ENCODE results near the gene RNF150. TPM values are rescaled to one million over a fixed set of nuclear protein-coding genes. Genes with fewer than 3 reads are reported as not detected.
"Not testable (repeated sequence)": the region's sequence is repeated elsewhere in the genome, so short reads cannot be mapped to it uniquely, and the experiment has no call there.

RNF150 gene
- total RNA-seq, 1 experiment from 2014 or later: 4.0 TPM

DNA sequence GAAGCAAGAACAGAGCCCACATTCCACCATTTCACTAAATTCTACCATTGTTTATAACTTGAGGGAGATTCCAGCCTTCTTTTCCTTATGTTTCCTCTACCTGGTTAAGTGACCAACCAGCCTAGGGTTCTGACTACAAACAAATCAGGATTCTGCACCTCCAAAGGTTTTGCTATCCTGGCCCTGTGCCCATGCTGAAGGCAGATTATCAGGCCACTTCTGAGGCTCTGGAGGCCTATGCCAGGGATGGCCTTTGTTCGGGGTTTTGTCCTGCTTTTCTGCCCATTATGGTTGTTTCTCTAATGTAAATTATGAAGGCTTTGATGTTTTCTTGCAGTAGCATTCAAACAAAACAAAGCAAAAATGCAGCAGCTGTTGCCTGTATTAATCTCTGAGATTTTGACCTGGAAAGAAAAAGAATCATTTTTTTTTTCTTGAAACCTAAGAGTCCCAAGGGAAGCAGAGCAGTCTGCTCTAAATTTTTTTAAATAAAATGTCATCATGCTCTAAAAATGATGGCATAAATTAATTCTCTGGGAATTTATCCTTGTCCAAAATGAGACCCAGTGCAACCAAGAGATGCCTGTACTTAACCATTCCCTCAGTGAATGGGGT is 55.6 kb downstream of the RNF150 start:
- DNase-seq (ENCODE audit: low read depth): no peak

DNA sequence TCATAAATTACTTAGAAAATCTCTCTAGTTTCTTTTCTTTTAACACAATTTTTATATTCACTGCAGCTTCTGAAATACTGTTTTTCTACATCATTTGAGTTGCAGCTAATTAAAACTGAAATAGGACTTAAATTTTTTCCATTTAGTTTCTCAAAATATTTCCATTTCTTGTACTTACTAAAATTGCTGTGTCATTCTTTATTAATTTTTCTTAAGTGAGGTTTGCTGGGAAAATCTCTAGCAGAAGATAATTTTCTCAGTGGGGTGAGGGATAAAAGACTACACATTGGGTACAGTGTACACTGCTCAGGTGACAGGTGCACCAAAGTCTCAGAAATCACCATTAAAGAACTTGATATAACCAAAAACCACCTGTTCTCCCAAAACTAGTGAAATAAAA is 57.7 kb downstream of the RNF150 start:
- no peak for DNase-seq (ENCODE audit: low read depth)

GRCh38 chr4:141074098-141074878 is 59.0 kb downstream of the RNF150 start:
- DNase-seq (ENCODE audit: low read depth): peak; percentile 3

- no peak for DNase-seq (ENCODE audit: low read depth)
These were observed 66.6 kb downstream of the RNF150 start for GRCh38 chr4:141066690-141067089.

- DNase-seq (ENCODE audit: low read depth): no peak
These were observed 67.4 kb downstream of the RNF150 start for GRCh38 chr4:141065872-141066271.

DNA sequence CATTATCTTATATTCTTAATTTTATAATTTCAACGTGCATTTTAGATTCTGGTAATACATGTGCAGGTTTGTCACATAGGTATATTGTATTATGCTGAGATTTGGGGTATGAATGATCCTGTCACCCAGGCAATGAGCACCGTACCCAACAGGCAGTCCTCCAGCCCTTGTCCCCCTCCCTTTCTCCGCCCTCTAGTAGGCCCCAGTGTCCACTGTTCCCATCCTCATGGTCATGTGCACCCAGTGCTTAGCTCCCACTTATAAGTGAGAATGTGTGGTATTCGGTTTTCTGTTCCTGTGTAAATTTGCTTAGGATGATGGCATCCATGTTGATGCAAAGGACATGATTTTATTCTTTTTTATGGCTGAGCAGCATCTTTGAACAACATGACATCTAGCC is 70.6 kb downstream of the RNF150 start:
- DNase-seq (ENCODE audit: low read depth): no peak

- DNase-seq (ENCODE audit: low read depth): peak; percentile 31
These were observed 74.4 kb downstream of the RNF150 start for GRCh38 chr4:141058591-141059512.

- DNase-seq (ENCODE audit: low read depth): no peak
These were observed 75.7 kb downstream of the RNF150 start for GRCh38 chr4:141057582-141057981.

DNA sequence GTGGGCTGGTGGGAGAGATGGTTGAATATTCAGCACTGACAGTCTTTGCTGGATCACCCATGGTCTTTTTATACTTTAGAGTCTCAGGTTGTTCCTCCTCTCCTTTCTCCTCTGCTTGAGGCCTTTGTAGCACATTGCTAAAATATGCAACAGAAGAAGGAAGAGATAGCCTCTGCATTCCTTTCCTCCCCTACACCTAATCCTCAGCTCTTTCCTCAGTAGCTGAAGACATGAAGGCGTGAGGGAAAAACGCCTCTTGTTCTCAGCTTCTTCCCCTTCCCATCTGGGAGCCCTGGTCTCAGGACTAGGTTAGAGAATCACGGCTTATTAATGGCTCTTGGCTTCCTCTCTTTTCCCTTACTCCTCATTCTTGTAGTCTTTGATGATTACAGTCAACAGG is 76.8 kb downstream of the RNF150 start:
- no peak for DNase-seq (ENCODE audit: low read depth)

DNA sequence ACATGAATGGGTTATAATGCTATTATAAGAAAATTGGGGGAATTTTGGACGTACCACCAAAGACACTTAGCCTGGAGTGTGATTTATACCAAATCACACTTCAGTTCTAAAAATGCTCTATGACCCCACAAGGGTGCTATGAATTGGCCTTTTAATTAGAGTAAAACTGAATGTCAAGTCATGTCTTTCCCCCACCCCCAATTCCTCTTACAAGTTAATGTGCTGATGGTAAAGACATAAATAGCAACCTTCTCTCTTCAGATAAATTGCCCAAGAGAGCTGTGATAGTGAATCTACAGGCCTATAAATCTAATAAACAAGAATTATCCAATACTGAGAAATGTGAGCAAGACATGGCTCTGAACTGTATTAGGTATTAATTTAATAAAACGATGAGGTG is 78.8 kb downstream of the RNF150 start:
- DNase-seq (ENCODE audit: low read depth): no peak

GRCh38 chr4:141050999-141051398 is 82.3 kb downstream of the RNF150 start:
- DNase-seq (ENCODE audit: low read depth): not testable (repeated sequence)

DNA sequence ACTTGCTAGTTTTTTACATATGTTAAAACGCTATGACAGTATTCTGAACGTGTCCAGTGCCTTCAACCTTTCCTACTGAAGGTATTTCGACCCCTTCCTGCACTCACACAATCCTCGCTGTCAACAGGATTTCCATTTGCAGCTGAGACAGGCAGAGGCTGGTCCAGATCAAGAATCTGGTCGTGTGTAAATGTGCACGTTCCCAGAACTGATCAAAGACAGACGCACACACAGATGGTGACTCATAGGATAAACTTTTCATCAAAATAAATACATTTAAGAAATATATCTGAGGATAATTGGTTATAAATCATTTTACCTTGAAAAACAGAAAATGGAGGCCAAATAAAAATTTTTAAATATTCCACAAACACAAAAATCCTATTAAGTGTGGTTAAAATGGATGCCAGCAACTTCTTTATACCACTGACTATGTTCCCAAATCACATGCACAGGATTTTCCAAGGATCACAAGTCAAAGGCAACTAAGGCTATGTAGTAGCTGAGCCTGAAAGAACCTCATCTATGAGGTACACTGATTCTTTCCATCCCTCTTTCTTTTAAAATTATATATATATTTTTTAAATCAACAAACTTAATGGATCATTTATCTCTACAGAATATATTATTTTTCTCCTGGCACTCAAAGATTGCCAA is 85.9 kb downstream of the RNF150 start:
- peak; percentile 38 for DNase-seq (ENCODE audit: low read depth)

DNA sequence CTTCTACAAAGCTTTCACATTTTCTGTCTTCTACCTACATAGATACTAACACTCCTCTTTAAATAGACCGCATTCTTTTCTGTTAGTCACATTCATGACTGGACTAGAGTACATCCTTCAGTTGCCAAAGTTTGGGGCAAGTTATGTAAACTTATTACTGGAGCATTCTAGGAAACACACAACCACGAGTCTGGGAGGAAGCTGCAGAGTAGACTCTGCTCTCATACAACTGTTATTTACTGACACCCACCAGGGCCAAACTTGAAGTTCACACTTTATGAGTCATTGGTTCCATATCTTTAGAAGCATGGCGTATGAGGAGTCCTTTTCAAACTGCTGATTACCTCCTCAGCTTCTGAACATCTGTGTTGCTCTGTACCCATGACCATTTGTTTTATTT is 87.0 kb downstream of the RNF150 start:
- DNase-seq (ENCODE audit: low read depth): peak; percentile 92

GRCh38 chr4:141045848-141046247 is 87.4 kb downstream of the RNF150 start:
- no peak for DNase-seq (ENCODE audit: low read depth)

DNA sequence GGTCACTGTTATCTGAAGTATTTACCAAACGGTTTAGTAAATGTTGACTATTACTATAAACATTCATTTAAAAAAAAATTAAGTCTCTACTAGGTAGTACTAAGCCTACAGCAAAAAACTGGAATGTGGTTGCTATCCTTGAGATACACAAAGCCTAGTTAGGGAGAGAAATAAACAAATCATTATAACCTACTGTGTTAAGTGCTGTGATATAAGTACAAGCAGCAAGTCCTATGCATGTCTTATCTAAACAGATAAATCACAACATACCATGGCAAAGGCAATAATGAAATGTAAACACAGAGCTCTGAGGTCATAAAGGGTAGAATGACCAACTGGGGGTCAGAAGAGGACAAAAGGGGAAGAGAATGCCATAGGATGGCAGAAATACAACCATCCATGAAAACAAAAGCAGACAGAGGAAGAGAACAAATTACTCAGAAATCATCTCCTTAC is 92.2 kb downstream of the RNF150 start:
- peak; percentile 59 for DNase-seq (ENCODE audit: low read depth)

DNA sequence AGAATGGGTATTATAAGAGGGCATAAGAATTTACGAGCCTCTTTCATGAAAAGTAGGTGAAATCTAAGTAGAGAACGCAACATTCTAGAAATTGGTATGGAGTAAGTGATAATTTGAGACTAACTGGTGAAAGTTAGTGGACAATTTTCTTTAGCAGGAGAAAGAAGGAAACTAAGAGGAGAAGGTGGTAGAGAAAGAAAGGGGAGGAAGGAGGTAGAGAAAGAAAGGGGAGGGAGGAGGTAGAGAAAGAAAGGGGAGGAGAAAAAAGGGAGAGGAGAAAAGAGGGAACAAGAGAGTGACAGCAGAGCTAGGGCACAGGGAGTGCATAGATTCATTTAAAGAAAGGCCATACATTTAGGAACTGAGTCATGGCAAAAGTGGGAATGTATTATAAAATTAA is 94.1 kb downstream of the RNF150 start:
- DNase-seq (ENCODE audit: low read depth): no peak

- no peak for DNase-seq (ENCODE audit: low read depth)
These were observed 94.8 kb downstream of the RNF150 start for GRCh38 chr4:141038428-141038827.

DNA sequence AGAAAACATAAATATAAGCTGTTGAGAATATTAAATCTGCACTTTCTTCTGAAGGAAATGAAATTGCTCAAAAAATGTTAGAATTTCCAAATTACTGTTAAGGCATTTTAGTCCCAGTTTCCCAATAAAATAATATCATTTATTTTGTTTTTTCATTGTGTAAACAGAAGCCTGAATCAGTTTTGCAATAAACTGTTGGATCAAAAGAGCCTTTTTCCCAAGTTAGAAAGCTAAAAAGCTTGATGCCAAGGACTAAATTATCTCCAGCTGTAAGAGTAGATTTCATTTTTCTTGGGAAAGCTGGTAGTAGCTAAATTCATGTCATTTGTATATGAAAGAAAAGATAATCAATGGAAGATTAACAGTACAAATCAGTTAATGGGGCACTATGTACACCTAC is 95.8 kb downstream of the RNF150 start:
- no peak for DNase-seq (ENCODE audit: low read depth)

GRCh38 chr4:141036786-141037185 is 96.5 kb downstream of the RNF150 start:
- no peak for DNase-seq (ENCODE audit: low read depth)

DNA sequence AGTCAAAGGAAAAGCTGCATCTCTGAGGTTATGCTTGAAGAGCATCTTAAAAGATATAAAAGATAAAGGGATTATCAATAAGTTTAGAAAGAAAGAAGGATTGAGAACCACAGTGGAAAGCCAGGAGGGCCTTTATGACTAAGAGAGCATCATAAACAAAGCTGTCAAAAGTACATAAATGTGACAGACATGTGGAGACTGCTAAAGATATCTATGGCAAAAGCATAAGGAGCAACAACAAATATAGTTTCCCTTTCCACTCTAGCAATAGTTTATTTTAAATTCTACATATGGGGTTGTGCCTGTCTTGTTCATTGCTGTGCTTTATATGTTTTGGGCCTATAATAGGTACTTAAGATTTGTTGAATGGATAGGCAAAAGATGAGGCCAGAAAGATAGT is 97.3 kb downstream of the RNF150 start:
- no peak for DNase-seq (ENCODE audit: low read depth)

- peak; percentile 85 for DNase-seq (ENCODE audit: low read depth)
These were observed 105.2 kb downstream of the RNF150 start for GRCh38 chr4:141028024-141028529.

- peak; percentile 54 for DNase-seq (ENCODE audit: low read depth)
These were observed 105.8 kb downstream of the RNF150 start for GRCh38 chr4:141027421-141027820.
